Ascending aorta (tissue), 2 donors: ENCODE data around the gene VPS35L. TPM values are rescaled to one million over a fixed set of nuclear protein-coding genes. Genes with fewer than 3 reads are reported as not detected.
A peak's percentile ranks its signal among the peaks of the same experiment; 100 is the strongest.

Source experiments
- DNase-seq, 2 donors: peaks; one replicate each; pipeline ENCODE4 v3.0.0-alpha.2; 2019; ENCODE audit warnings: low spot score in 2 of 2
- H3K27ac ChIP-seq, 2 donors: fragments of 200-600 bp; sonication (generic); one replicate each; pipeline ENCODE4 v1.5.1; 2016 to 2017; ENCODE audit warnings: mild to moderate bottlenecking in 1 of 2
- H3K27me3 ChIP-seq: fragments of 200-600 bp; sonication (generic); one replicate; pipeline ENCODE4 v1.5.1; 2017
- H3K36me3 ChIP-seq, 2 donors: fragments of 200-600 bp; sonication (generic); one replicate each; pipeline ENCODE4 v1.5.1; 2016
- H3K4me1 ChIP-seq, 2 donors: fragments of 200-600 bp; sonication (generic); one replicate each; pipeline ENCODE4 v1.5.1; 2016 to 2017; ENCODE audit warnings: mild to moderate bottlenecking in 1 of 2
- H3K4me3 ChIP-seq, 2 donors: fragments of 200-600 bp; sonication (generic); one replicate each; pipeline ENCODE4 v1.5.1; 2016 to 2017; ENCODE audit warnings: mild to moderate bottlenecking in 1 of 2
- H3K9me3 ChIP-seq, 2 donors: fragments of 200-600 bp; sonication (generic); one replicate each; pipeline ENCODE4 v1.5.1; 2016
- intact Hi-C: fragments of 100-400 bp; cut with DNase I; formaldehyde crosslinking; loops from one replicate; pipeline ENCODE4 v1.15.1; 2023
- total RNA-seq: library from RNA; depleted of rRNA; stranded (reverse); fragments of >200 nt; gene quantifications from one replicate; pipeline ENCODE4 v1.1.0, GENCODE V29; 2016
- TF ChIP-seq, protein P1 (sequence below), 3 experiments: fragments of 200-600 bp in 2 of 3; fragments of 450-650 bp in 1 of 3; sonication (generic) in 2 of 3; IDR thresholded peaks; one replicate each; pipeline ENCODE4 v1.5.1; 2016 to 2019; ENCODE audit warnings: antibody characterized with exemption in 3 of 3, mild to moderate bottlenecking in 1 of 3, moderate library complexity in 1 of 3

The VPS35L gene
- total RNA-seq, 1 donor from 2014 or later: 44.4 TPM

DNA sequence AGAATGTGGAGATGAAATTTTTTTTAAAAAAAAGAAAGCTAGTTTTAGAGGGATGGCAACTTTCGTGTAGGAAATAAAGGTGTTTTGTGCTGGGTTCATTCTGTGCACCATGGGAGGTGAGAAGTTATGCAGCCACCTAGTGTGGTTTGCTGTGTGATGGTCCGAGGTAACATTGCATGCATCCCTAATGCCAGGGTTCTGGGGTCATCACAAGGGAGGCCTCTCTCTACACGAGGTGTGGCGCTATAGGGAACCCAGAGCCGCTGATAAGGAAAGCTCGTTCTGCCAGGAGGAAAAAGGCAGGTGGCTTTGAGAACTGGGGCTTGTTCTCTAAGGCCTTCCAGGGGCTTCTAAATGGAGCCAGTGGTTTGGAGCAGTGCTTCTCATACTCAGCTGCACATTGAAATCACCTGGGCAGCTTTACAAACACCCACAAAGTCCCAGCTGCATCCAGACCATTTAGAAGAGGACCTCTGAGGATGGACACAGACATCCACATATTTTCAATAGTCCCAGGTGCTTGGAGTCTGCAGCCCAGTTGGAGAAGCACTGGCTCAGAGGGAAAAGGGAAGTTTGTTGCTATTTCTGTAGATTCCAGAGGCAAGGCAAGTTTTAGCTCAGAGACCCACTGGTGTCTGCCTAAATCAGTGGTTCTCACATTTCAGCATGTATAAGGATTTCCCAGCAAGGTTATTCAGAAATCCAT lies 43.5 kb downstream of the VPS35L start:
- TF ChIP-seq, protein P1, sequence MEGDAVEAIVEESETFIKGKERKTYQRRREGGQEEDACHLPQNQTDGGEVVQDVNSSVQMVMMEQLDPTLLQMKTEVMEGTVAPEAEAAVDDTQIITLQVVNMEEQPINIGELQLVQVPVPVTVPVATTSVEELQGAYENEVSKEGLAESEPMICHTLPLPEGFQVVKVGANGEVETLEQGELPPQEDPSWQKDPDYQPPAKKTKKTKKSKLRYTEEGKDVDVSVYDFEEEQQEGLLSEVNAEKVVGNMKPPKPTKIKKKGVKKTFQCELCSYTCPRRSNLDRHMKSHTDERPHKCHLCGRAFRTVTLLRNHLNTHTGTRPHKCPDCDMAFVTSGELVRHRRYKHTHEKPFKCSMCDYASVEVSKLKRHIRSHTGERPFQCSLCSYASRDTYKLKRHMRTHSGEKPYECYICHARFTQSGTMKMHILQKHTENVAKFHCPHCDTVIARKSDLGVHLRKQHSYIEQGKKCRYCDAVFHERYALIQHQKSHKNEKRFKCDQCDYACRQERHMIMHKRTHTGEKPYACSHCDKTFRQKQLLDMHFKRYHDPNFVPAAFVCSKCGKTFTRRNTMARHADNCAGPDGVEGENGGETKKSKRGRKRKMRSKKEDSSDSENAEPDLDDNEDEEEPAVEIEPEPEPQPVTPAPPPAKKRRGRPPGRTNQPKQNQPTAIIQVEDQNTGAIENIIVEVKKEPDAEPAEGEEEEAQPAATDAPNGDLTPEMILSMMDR (IDR thresholded peaks at IDR 0.05): no peak
- Histone ChIP-seq H3K4me1 (peaks cover 5 to 7% of the 10 kb centered on the region in 2 donors), H3K36me3 (peaks cover 8 to 13% of the 10 kb centered on the region in 2 donors), H3K27me3 (no peaks in the 10 kb centered on the region), H3K9me3 (no peaks in the 10 kb centered on the region), H3K4me3 (no peak overlapping the region), H3K27ac (no peak overlapping the region)
- DNase-seq: no peak
- intact Hi-C loops: no loop called here

- Histone ChIP-seq H3K36me3 (peaks cover 8 to 13% of the 10 kb centered on the region in 2 donors), H3K9me3 (no peaks in the 10 kb centered on the region), H3K27me3 (no peaks in the 10 kb centered on the region), H3K4me1 (peaks cover 0 to 5% of the 10 kb centered on the region in 2 donors), H3K4me3 (no peak overlapping the region), H3K27ac (no peak overlapping the region)
- DNase-seq: no peak
- TF ChIP-seq, protein P1 (IDR thresholded peaks at IDR 0.05): no peak
- intact Hi-C loops: no loop called here
These were observed 44.6 kb downstream of the VPS35L start for GRCh38 chr16:19599968-19600716.

GRCh38 chr16:19601083-19601976 lies 45.8 kb downstream of the VPS35L start:
- Histone ChIP-seq H3K4me1 (no peaks in the 10 kb centered on the region), H3K36me3 (peaks cover 8 to 13% of the 10 kb centered on the region in 2 donors), H3K27me3 (no peaks in the 10 kb centered on the region), H3K9me3 (no peaks in the 10 kb centered on the region), H3K27ac (no peak overlapping the region), H3K4me3 (no peak overlapping the region)
- TF ChIP-seq, protein P1 (IDR thresholded peaks at IDR 0.05): peak; percentile 39 to 65 (median 50)
- intact Hi-C loops: loop anchor here (1.0 kb wide), 1 partner anchor 285 kb away; no protein-coding TSS in a partner anchor
- DNase-seq: no peak

- Histone ChIP-seq H3K36me3 (peaks cover 8 to 26% of the 10 kb centered on the region in 2 donors), H3K27ac (peak overlapping the region in 1 of 2 donors; percentile 50), H3K27me3 (no peaks in the 10 kb centered on the region), H3K9me3 (no peaks in the 10 kb centered on the region), H3K4me3 (no peak overlapping the region), H3K4me1 (no peaks in the 10 kb centered on the region)
- TF ChIP-seq, protein P1 (IDR thresholded peaks at IDR 0.05): no peak
- intact Hi-C loops: loop anchor here (5.0 kb wide), 1 partner anchor 48 kb away; the partner anchor contains the start of gene VPS35L
- no peak for DNase-seq
These were observed 49.4 kb downstream of the VPS35L start for GRCh38 chr16:19604911-19605310.

GRCh38 chr16:19605701-19606100 lies 50.2 kb downstream of the VPS35L start:
- Histone ChIP-seq H3K4me1 (no peaks in the 10 kb centered on the region), H3K4me3 (no peak overlapping the region), H3K27ac (peak overlapping the region in 1 of 2 donors; percentile 50), H3K9me3 (no peaks in the 10 kb centered on the region), H3K27me3 (no peaks in the 10 kb centered on the region), H3K36me3 (peaks cover 15 to 34% of the 10 kb centered on the region in 2 donors)
- TF ChIP-seq, protein P1 (IDR thresholded peaks at IDR 0.05): no peak
- intact Hi-C loops: loop anchor here (5.0 kb wide), 1 partner anchor 48 kb away; the partner anchor contains the start of gene VPS35L
- DNase-seq: no peak
